Smooth muscle cell (in vitro differentiated cells): ENCODE data around the gene CHKA. TPM values are rescaled to one million over a fixed set of nuclear protein-coding genes. Genes with fewer than 3 reads are reported as not detected.

Experiments used
- DNase-seq: peaks from one replicate; lab custom pipeline; 2025; ENCODE audit not compliant: unreplicated experiment; lab: John Stamatoyannopoulos, UW
- H2AFZ ChIP-seq: fragments of 200-600 bp; sonication (generic); 2 replicates; pipeline ENCODE4 v1.6.0; 2016; ENCODE audit warnings: antibody characterized with exemption, low read depth, mild to moderate bottlenecking
- H3F3A ChIP-seq: fragments of 200-600 bp; sonication (generic); 2 replicates; pipeline ENCODE4 v1.6.0; 2017; ENCODE audit warnings: antibody characterized with exemption, low read depth
- H3K27ac ChIP-seq: fragments of 200-600 bp; sonication (generic); 2 replicates; pipeline ENCODE4 v1.5.1; 2016; ENCODE audit warnings: low read depth, mild to moderate bottlenecking
- H3K27me3 ChIP-seq: fragments of 200-600 bp; sonication (generic); 2 replicates; pipeline ENCODE4 v1.6.1; 2016; ENCODE audit warnings: low read depth, mild to moderate bottlenecking
- H3K36me3 ChIP-seq: fragments of 200-600 bp; sonication (generic); 2 replicates; pipeline ENCODE4 v1.5.1; 2016; ENCODE audit warnings: low read depth
- H3K4me1 ChIP-seq: fragments of 200-600 bp; sonication (generic); 2 replicates; pipeline ENCODE4 v1.5.1; 2016; ENCODE audit warnings: low read depth
- H3K4me2 ChIP-seq: fragments of 200-600 bp; sonication (generic); 2 replicates; pipeline ENCODE4 v1.6.0; 2016; ENCODE audit warnings: mild to moderate bottlenecking
- H3K4me3 ChIP-seq: fragments of 200-600 bp; sonication (generic); 2 replicates; pipeline ENCODE4 v1.5.1; 2016; ENCODE audit warnings: mild to moderate bottlenecking
- H3K79me2 ChIP-seq: fragments of 200-600 bp; sonication (generic); 2 replicates; pipeline ENCODE4 v1.6.0; 2016; ENCODE audit warnings: low read depth, mild to moderate bottlenecking
- H3K9ac ChIP-seq: fragments of 200-600 bp; sonication (generic); 2 replicates; pipeline ENCODE4 v1.6.0; 2016; ENCODE audit warnings: low read depth
- H3K9me3 ChIP-seq: fragments of 200-600 bp; sonication (generic); replicated peaks from 2 replicates; pipeline ENCODE4 v1.5.1; 2016; ENCODE audit warnings: low read depth
- H4K20me1 ChIP-seq: fragments of 200-600 bp; sonication (generic); 2 replicates; pipeline ENCODE4 v1.6.0; 2016; ENCODE audit warnings: low read depth
- WGBS: methylation state at CpG from one replicate; pipeline ENCODE4 v1.1.7; 2016; ENCODE audit warnings: low lambda C conversion rate; 5-methylcytosine and 5-hydroxymethylcytosine counted together
- microRNA-seq: library from miRNA; unstranded; fragments of <30 nt; microRNA quantifications from one replicate; pipeline ENCODE4, GENCODE V29; 2016; ENCODE audit warnings: borderline number of aligned reads
- polyA plus RNA-seq: library from polyadenylated mRNA; unstranded; fragments of >200 nt; fragmentation: Nextera tagmentation; extraction: Ambion mirVana; gene quantifications from 2 replicates; pipeline ENCODE4 v1.2.1, GENCODE V29; 2016
- small RNA-seq: library from RNA; depleted of rRNA; stranded (forward); fragments of <200 nt; gene quantifications from one replicate; pipeline ENCODE3, GENCODE V24; 2014
- total RNA-seq: library from RNA; depleted of rRNA; stranded (reverse); fragments of >200 nt; gene quantifications from 2 replicates; pipeline ENCODE4 v1.2.3, GENCODE V29; 2014
- TF ChIP-seq, protein P1 (sequence below): fragments of 200-600 bp; sonication (generic); IDR thresholded peaks from 2 replicates; pipeline ENCODE4 v1.5.1; 2017; ENCODE audit warnings: borderline replicate concordance, mild to moderate bottlenecking, antibody characterized with exemption; ENCODE audit not compliant: insufficient read depth, poor library complexity, severe bottlenecking

CHKA gene
- total and polyA plus RNA-seq, 2 experiments from 2014 or later = 19.9 to 31.1 TPM

GRCh38 chr11:68004551-68005335, 116.4 kb downstream of the CHKA start:
- WGBS = 86% methylated on average over 14 of the region's 14 CpGs

DNA sequence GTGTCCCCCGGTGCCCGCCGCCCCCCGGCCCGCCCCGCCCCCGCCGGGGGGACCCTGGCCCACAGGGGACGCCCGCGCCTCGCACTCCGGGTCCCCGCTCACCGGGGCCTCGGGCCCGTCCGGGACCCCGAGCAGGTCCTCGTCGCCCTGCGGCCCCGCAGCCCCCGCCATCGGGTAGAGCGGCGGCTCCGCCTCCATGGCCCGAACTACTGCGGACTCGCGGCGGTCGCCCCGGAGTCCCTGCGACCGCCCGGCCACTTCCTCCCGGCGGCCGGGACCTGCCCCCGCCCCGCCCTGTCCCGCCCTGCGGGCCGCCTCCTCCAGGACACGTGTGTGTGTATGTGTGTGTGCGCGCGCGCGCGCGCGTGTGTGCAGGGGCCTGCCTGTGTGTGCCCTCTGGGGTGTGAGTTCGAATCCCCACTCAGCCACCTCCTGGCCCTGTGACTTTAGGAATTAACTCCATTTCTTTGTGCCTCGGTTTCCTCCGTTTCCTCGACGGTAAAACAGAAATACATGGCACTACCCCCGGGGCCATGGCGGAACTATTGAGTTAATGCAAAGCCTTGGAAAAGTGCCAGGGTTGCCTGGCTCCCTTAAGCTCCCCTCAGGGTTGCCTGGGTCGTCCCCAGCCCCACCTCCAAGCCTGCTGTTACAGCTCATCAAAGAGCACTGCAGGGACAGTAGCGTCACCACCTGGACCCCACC, 117.2 kb downstream of the CHKA start, which contains the start of gene UNC93B1:
Gene UNC93B1 (minus strand): TSS at position 252 of the 705 bp plus-strand sequence. CDS start 54 bp downstream, at position 198.
- Histone ChIP-seq H3F3A (no peaks in the 10 kb centered on the region), H2AFZ (peak within 1 kb of the TSS; percentile 74), H3K4me3 (peak within 1 kb of the TSS; percentile 70), H3K9ac (no peak within 1 kb of the TSS), H3K4me2 (peak within 1 kb of the TSS; percentile 99), H3K4me1 (peaks cover 4% of the 10 kb centered on the region), H3K9me3 (no peaks in the 10 kb centered on the region), H3K27ac (no peak within 1 kb of the TSS), H4K20me1 (no peaks in the 10 kb centered on the region), H3K79me2 (no peaks in the 10 kb centered on the region), H3K36me3 (no peaks in the 10 kb centered on the region), H3K27me3 (no peaks in the 10 kb centered on the region)
- no peak for DNase-seq
- whole genome bisulfite sequencing = 8% methylated on average over 44 of the region's 64 CpGs
- TF ChIP-seq, protein P1, sequence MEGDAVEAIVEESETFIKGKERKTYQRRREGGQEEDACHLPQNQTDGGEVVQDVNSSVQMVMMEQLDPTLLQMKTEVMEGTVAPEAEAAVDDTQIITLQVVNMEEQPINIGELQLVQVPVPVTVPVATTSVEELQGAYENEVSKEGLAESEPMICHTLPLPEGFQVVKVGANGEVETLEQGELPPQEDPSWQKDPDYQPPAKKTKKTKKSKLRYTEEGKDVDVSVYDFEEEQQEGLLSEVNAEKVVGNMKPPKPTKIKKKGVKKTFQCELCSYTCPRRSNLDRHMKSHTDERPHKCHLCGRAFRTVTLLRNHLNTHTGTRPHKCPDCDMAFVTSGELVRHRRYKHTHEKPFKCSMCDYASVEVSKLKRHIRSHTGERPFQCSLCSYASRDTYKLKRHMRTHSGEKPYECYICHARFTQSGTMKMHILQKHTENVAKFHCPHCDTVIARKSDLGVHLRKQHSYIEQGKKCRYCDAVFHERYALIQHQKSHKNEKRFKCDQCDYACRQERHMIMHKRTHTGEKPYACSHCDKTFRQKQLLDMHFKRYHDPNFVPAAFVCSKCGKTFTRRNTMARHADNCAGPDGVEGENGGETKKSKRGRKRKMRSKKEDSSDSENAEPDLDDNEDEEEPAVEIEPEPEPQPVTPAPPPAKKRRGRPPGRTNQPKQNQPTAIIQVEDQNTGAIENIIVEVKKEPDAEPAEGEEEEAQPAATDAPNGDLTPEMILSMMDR = no peak

More at GRCh38 chr11:68004551-68005335, 116.4 kb downstream of the CHKA start:
- Histone ChIP-seq H3K4me1 (peaks cover 7% of the 10 kb centered on the region), H3K36me3 (no peaks in the 10 kb centered on the region), H3K4me3 (no peak overlapping the region), H3K4me2 (peak overlapping the region; percentile 99), H3K27me3 (no peaks in the 10 kb centered on the region), H3K27ac (no peak overlapping the region), H3K79me2 (no peaks in the 10 kb centered on the region), H3K9ac (no peak overlapping the region), H3F3A (no peaks in the 10 kb centered on the region), H3K9me3 (no peaks in the 10 kb centered on the region), H4K20me1 (no peaks in the 10 kb centered on the region), H2AFZ (no peak overlapping the region)
- TF ChIP-seq, protein P1 = no peak
- no peak for DNase-seq

GRCh38 chr11:68002938-68003845, 118.0 kb downstream of the CHKA start:
- Histone ChIP-seq H3K4me3 (peak overlapping the region; percentile 70), H3F3A (no peaks in the 10 kb centered on the region), H3K27ac (no peak overlapping the region), H3K4me2 (peak overlapping the region; percentile 99), H3K27me3 (no peaks in the 10 kb centered on the region), H4K20me1 (no peaks in the 10 kb centered on the region), H3K36me3 (no peaks in the 10 kb centered on the region), H2AFZ (peak overlapping the region; percentile 74), H3K4me1 (peaks cover 4% of the 10 kb centered on the region), H3K9ac (no peak overlapping the region), H3K9me3 (no peaks in the 10 kb centered on the region), H3K79me2 (no peaks in the 10 kb centered on the region)
- 22% methylated on average over 48 of the region's 86 CpGs for WGBS
- TF ChIP-seq, protein P1 = no peak
- no peak for DNase-seq

Small RNAs within 50 kb of the gene (microRNA-seq; reads per million reads assigned to microRNA genes)
- gene MIR4691 (not detected), gene MIR6753 (not detected), gene MIR7113 (5.3 reads per million)

Small RNAs within 50 kb of the gene (small RNA-seq; reads per million reads assigned to genes)
- not detected for gene MIR6753

Other genes with a start within 250 kb of the CHKA start
- gene UNC93B1, start 117.3 kb downstream of the CHKA start, total RNA-seq = 17.5 and 18.3 TPM in 2 replicates
- gene UNC93B1, start 117.3 kb downstream of the CHKA start, polyA plus RNA-seq = 25.1 and 33.4 TPM in 2 replicates
- gene ALDH3B1, start 111.1 kb downstream of the CHKA start, total RNA-seq = 6.9 and 9.9 TPM in 2 replicates
- 8.8 and 9.1 TPM in 2 replicates for gene ALDH3B1, start 111.1 kb downstream of the CHKA start, polyA plus RNA-seq
- gene NDUFS8, start 90.7 kb downstream of the CHKA start, total RNA-seq = 115 and 165 TPM in 2 replicates
- gene NDUFS8, start 90.7 kb downstream of the CHKA start, polyA plus RNA-seq = 302 and 314 TPM in 2 replicates
- gene TCIRG1, start 82.4 kb downstream of the CHKA start, total RNA-seq = 37.2 and 39.7 TPM in 2 replicates
- 59.0 and 76.4 TPM in 2 replicates for gene TCIRG1, start 82.4 kb downstream of the CHKA start, polyA plus RNA-seq
- gene KMT5B, start 91.9 kb upstream of the CHKA start, total RNA-seq = 26.5 and 35.0 TPM in 2 replicates
- 32.1 and 32.9 TPM in 2 replicates for gene KMT5B, start 91.9 kb upstream of the CHKA start, polyA plus RNA-seq
- gene C11orf24, start 150.6 kb upstream of the CHKA start, total RNA-seq = 48.6 and 58.1 TPM in 2 replicates
- gene C11orf24, start 150.6 kb upstream of the CHKA start, polyA plus RNA-seq = 94.1 and 97.5 TPM in 2 replicates
- gene LRP5, start 191.2 kb upstream of the CHKA start, total RNA-seq = 16.1 and 17.7 TPM in 2 replicates
- gene LRP5, start 191.2 kb upstream of the CHKA start, polyA plus RNA-seq = 26.5 and 26.6 TPM in 2 replicates